Left colon (tissue), 2 donors: ENCODE data around the gene BHLHA9. TPM values are rescaled to one million over a fixed set of nuclear protein-coding genes. Genes with fewer than 3 reads are reported as not detected.

Experiments
- total RNA-seq, 2 donors: library from RNA; stranded (reverse); fragmentation: NEBNext Ultra II Directional; extraction: Animal tissue kit (Norgen Biotek cat#: 25700); gene quantifications; one replicate each; pipeline ENCODE4 v1.2.1, GENCODE V29; 2021
- donor health status: DM: no; HTN: no; CAD: no.
- donor health status: DM: yes; HTN: yes; CAD: no.

Gene BHLHA9
- total RNA-seq, 2 donors from 2014 or later: not detected

Other genes starting within 250 kb of the BHLHA9 start
- 100 to 1,000 TPM; 310 to 373 TPM for gene ABR, start 90.5 kb upstream of the BHLHA9 start, total RNA-seq
- under 1 TPM in 1 of 2 donors, not detected in 1; 0.47 TPM for gene TRARG1, start 9.2 kb downstream of the BHLHA9 start, total RNA-seq
- gene YWHAE, start 129.8 kb downstream of the BHLHA9 start, total RNA-seq: 100 to 1,000 TPM; 411 to 446 TPM
- 10 to 100 TPM; 74.6 to 80.9 TPM for gene CRK, start 185.8 kb downstream of the BHLHA9 start, total RNA-seq
- 100 to 1,000 TPM; 318 to 378 TPM for gene MYO1C, start 222.2 kb downstream of the BHLHA9 start, total RNA-seq
- gene INPP5K, start 246.2 kb downstream of the BHLHA9 start, total RNA-seq: 10 to 100 TPM; 39.9 to 40.4 TPM